Tibial nerve (tissue), 4 donors: ENCODE measurements around the gene HAUS2. TPM values are rescaled to one million over a fixed set of nuclear protein-coding genes. Genes with fewer than 3 reads are reported as not detected.
A peak's percentile ranks its signal among the peaks of the same experiment; 100 is the strongest.

ENCODE experiments used
- DNase-seq, 2 donors: peaks; one replicate each; pipeline ENCODE4 v3.0.0-alpha.2; 2019; ENCODE audit warnings: low spot score in 2 of 2
- H3K27ac ChIP-seq, 4 donors: fragments of 200-600 bp; sonication (generic) in 3 of 4; one replicate each; pipeline ENCODE4 v1.5.1; 2017 to 2019; ENCODE audit warnings: mild to moderate bottlenecking in 1 of 4
- H3K27me3 ChIP-seq, 2 donors: fragments of 200-600 bp; sonication (generic) in 1 of 2; one replicate each; pipeline versions ENCODE4 v1.5.1 to v1.6.0; 2017 to 2019
- H3K36me3 ChIP-seq, 3 donors: fragments of 200-600 bp; sonication (generic); one replicate each; pipeline ENCODE4 v1.5.1; 2018 to 2019
- H3K4me1 ChIP-seq, 4 donors: fragments of 200-600 bp; sonication (generic) in 3 of 4; one replicate each; pipeline ENCODE4 v1.5.1; 2017 to 2019
- H3K4me3 ChIP-seq, 4 donors: fragments of 200-600 bp; sonication (generic) in 3 of 4; one replicate each; pipeline ENCODE4 v1.5.1; 2017 to 2019; ENCODE audit warnings: mild to moderate bottlenecking in 1 of 4, moderate library complexity in 1 of 4
- H3K9me3 ChIP-seq, 4 donors: fragments of 200-600 bp; sonication (generic) in 3 of 4; one replicate each; pipeline ENCODE4 v1.5.1; 2017 to 2019
- EP300 ChIP-seq, 2 donors: sonication (generic); formaldehyde crosslinking; IDR thresholded peaks; one replicate each; pipeline ENCODE4 v1.6.1; 2017; ENCODE audit warnings: antibody characterized with exemption in 2 of 2, mild to moderate bottlenecking in 1 of 2
- POLR2A ChIP-seq, 2 donors: fragments of 450-650 bp; IDR thresholded peaks; one replicate each; pipeline ENCODE4 v1.6.1; 2017; ENCODE audit warnings: antibody characterized with exemption in 2 of 2, mild to moderate bottlenecking in 2 of 2, moderate library complexity in 2 of 2
- WGBS, 2 donors: methylation state at CpG; one replicate each; pipeline ENCODE4 v1.1.5; 2018; 5-methylcytosine and 5-hydroxymethylcytosine counted together
- total RNA-seq, 4 donors: library from RNA; depleted of rRNA; stranded (reverse); fragments of >200 nt; gene quantifications; one replicate each; pipeline ENCODE4 v1.1.0, GENCODE V29; 2016
- TF ChIP-seq, protein P1 (sequence below), 5 experiments: fragments of 200-600 bp in 3 of 5; fragments of 450-650 bp in 2 of 5; sonication (generic) in 3 of 5; IDR thresholded peaks; one replicate each; pipeline ENCODE4 v1.5.1; 2016 to 2019; ENCODE audit warnings: antibody characterized with exemption in 5 of 5, mild to moderate bottlenecking in 3 of 5, moderate library complexity in 2 of 5

The HAUS2 gene
- total RNA-seq, 4 donors from 2014 or later, result 17.1 to 29.1 (median 24.2) TPM

DNA sequence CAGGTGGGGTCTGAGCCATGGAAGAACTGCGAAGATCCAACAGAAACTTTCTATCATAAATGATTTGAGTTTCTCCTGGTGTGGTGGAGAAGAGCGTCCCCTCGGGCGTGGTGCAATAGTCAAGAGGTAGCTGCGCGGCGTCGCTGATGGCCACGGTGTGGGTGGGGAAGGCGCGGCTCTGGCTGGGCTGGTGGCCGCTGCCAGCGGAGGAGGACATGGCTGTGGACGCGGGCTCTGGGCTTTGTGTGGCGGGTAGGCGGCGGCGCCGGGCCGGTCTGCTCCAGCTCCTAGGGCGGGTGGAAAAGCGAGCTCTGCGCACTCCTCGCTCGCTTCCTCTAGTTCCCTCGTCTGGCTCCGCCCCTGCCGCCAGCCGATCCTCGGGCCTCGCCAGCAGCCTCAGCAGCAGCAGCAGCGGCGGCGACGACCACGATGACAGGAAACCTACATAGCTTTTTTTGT is 32.7 kb downstream of the HAUS2 start:
- DNase-seq, result peak; percentile 73 to 80
- H3K4me1 ChIP-seq, result peaks cover 0 to 90% (median 41%) of the 10 kb centered on the region in 4 donors
- 2% methylated on average over 26 to 35 of the region's 37 CpGs for WGBS, 2 donors
- TF ChIP-seq POLR2A (IDR thresholded peaks at IDR 0.05) (peak; percentile 43 to 63), EP300 (IDR thresholded peaks at IDR 0.05) (peak; percentile 39 to 87)
- TF ChIP-seq, protein P1, sequence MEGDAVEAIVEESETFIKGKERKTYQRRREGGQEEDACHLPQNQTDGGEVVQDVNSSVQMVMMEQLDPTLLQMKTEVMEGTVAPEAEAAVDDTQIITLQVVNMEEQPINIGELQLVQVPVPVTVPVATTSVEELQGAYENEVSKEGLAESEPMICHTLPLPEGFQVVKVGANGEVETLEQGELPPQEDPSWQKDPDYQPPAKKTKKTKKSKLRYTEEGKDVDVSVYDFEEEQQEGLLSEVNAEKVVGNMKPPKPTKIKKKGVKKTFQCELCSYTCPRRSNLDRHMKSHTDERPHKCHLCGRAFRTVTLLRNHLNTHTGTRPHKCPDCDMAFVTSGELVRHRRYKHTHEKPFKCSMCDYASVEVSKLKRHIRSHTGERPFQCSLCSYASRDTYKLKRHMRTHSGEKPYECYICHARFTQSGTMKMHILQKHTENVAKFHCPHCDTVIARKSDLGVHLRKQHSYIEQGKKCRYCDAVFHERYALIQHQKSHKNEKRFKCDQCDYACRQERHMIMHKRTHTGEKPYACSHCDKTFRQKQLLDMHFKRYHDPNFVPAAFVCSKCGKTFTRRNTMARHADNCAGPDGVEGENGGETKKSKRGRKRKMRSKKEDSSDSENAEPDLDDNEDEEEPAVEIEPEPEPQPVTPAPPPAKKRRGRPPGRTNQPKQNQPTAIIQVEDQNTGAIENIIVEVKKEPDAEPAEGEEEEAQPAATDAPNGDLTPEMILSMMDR (IDR thresholded peaks at IDR 0.05), result peak in 1 of 5 experiments; percentile 17
- H3K9me3 ChIP-seq, result no peaks in the 10 kb centered on the region
- peak overlapping the region; percentile 73 to 97 (median 88) for H3K27ac ChIP-seq
- peaks cover 0 to 6% (median 0%) of the 10 kb centered on the region in 3 donors for H3K36me3 ChIP-seq
- H3K27me3 ChIP-seq, result no peaks in the 10 kb centered on the region
- peak overlapping the region; percentile 21 to 49 (median 44) for H3K4me3 ChIP-seq

DNA sequence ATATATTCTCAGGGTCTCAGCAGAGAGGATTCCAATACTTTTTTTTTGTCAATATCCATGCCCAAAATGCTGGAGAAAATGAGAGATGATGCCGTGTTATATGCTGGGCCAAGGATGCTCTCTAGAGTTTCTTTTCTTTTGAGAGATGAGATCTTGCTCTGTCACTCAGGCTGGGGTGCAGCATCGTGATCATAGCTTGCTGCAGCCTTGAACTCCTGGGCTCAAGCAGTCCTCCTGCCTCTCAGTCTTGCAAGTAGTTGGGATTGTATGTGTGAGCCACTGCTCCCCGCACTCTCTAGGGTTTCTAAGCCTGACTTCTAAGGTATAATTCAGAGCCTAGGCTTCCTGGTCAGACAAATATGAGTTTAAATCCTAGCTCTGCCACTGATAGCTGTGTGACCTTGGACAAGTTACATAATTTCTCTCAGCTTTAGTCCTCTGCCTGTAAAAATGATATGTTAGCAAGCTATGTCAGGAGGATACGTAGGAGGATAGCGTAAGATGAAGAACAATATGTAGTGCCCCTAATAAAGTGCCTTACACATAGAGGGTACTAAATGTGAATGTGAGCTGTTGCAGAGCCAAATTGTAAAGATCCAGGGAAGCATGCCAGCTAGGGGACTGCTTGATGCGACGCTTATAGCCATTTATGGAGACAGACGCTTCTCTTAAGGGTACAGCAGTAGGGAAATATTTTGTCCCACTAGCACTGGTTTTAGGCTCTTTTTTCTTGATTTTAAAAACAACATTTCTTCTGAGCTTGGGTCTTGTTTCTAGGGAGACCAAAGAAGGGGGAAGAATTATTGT is 34.1 kb downstream of the HAUS2 start:
- Histone ChIP-seq H3K4me3 (no peak overlapping the region), H3K27ac (peak overlapping the region; percentile 9 to 97 (median 84))
- no peak for TF ChIP-seq POLR2A (IDR thresholded peaks at IDR 0.05)
- TF ChIP-seq, protein P1 (IDR thresholded peaks at IDR 0.05), result no peak

DNA sequence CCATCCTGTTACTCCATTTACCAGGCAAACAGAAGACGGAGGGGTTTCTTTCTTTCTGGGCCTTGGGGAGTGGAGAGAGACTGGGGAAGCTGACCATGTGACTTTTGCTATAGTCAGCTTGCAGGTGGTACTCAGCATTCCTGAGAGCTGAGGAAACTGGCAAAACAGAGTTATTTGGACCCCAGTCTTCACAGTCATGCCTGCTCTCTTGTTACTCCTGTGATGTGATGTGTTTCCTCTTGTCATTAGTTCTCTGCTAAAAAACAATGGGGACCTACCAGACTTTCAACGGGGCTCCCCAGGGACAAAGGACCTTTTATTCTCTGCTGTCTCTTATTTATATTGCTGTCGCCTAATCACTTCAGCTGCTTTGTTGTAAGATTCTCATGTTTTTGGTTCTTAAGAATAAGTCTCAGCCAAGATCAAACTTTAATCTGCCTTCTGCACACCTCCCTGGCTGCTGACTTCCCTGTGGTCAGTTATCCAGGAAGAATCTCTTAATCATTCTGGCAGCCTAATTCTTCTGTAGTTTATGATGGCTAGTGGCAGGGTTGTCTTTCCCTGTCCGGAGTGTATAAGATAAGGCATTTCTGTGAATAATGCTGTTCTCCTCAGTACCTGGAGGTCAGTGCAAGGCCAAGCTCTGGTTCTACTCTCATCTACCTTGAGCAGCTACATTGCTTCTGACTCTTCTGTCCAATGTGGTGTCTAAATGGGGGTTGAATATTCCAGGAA is 35.6 kb downstream of the HAUS2 start:
- Histone ChIP-seq H3K4me1 (peaks cover 0 to 83% (median 31%) of the 10 kb centered on the region in 4 donors), H3K9me3 (no peaks in the 10 kb centered on the region), H3K4me3 (no peak overlapping the region), H3K27me3 (no peaks in the 10 kb centered on the region), H3K27ac (peak overlapping the region; percentile 32 to 97 (median 84)), H3K36me3 (peaks cover 0 to 14% (median 0%) of the 10 kb centered on the region in 3 donors)
- no peak for DNase-seq
- 27 to 30% methylated on average over 4 of the region's 4 CpGs for WGBS, 2 donors
- TF ChIP-seq EP300 (IDR thresholded peaks at IDR 0.05) (no peak), POLR2A (IDR thresholded peaks at IDR 0.05) (no peak)
- TF ChIP-seq, protein P1 (IDR thresholded peaks at IDR 0.05), result no peak

More for the DNA sequence above, 34.1 kb downstream of the HAUS2 start:
- DNase-seq, result no peak
- WGBS, 2 donors, result 50 to 53% methylated on average over 8 of the region's 8 CpGs
- peaks cover 0 to 83% (median 36%) of the 10 kb centered on the region in 4 donors for H3K4me1 ChIP-seq
- peaks cover 0 to 14% (median 0%) of the 10 kb centered on the region in 3 donors for H3K36me3 ChIP-seq
- no peaks in the 10 kb centered on the region for H3K27me3 ChIP-seq
- H3K9me3 ChIP-seq, result no peaks in the 10 kb centered on the region

DNA sequence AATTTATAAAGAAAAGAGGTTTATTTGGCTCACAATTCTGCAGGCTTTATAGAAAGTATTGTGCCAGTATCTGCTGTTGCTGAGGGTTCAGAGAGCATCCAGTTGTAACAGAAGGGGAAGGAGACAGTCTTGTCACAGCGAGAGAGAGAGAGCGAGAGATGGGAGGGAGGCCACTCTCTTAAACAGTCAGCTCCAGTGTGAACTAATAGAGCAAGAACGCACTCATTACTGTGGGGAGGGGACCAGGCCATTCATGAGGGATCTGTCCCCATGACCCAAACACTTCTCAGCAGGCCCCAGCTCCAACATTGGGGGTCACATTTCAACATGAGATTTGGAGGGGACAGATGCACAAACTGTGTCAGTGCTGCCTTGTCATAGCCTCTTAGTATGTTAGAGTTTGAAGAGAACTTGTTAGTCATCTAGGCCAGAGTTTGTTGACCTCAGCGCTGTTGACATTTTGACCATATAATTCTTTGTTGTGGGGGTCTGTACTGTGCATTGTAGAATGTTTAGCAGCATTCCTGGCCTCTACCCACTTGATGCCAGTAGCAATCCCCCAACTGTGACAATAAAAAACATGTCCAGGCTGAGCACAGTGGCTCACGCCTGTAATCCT is 42.1 kb downstream of the HAUS2 start:
- Histone ChIP-seq H3K9me3 (no peaks in the 10 kb centered on the region), H3K27ac (peak overlapping the region; percentile 50 to 93 (median 73)), H3K4me3 (no peak overlapping the region), H3K36me3 (peaks cover 0 to 14% (median 0%) of the 10 kb centered on the region in 3 donors), H3K4me1 (peaks cover 0 to 79% (median 34%) of the 10 kb centered on the region in 4 donors), H3K27me3 (no peaks in the 10 kb centered on the region)
- TF ChIP-seq, protein P1 (IDR thresholded peaks at IDR 0.05), result no peak
- TF ChIP-seq EP300 (IDR thresholded peaks at IDR 0.05), result peak in 1 of 2 donors; percentile 40
- 51 to 54% methylated on average over 5 of the region's 5 CpGs for WGBS, 2 donors
- no peak for DNase-seq
